ENCODE measurements around the gene NCOA1.

Gene NCOA1

GRCh38 chr2:24747299-24747698 lies 256.2 kb downstream of the NCOA1 start:
- in situ Hi-C loops (cut with MboI; ENCODE audit: low sequenced_read_pairs, unreplicated experiment), result no loop called here
- no peak for DNase-seq (ENCODE audit: low spot score)
- no peak for TF ChIP-seq CTCF (IDR thresholded peaks at IDR 0.05; ENCODE audit: borderline replicate concordance, control extremely low read depth, extremely low read depth, insufficient read depth, missing control alignments)

GRCh38 chr2:24749069-24749691 lies 258.1 kb downstream of the NCOA1 start:
- in situ Hi-C loops (cut with MboI; ENCODE audit: low sequenced_read_pairs, unreplicated experiment), result no loop called here

GRCh38 chr2:24754985-24755705 lies 264.1 kb downstream of the NCOA1 start:
- in situ Hi-C loops (cut with MboI; ENCODE audit: low sequenced_read_pairs, unreplicated experiment), result no loop called here
- TF ChIP-seq CTCF (IDR thresholded peaks at IDR 0.05; ENCODE audit: borderline replicate concordance, control extremely low read depth, extremely low read depth, insufficient read depth, missing control alignments), result no peak
- DNase-seq (ENCODE audit: low spot score), result no peak

More at GRCh38 chr2:24749069-24749691, 258.1 kb downstream of the NCOA1 start:
- no peak for DNase-seq (ENCODE audit: low spot score)
- TF ChIP-seq CTCF (IDR thresholded peaks at IDR 0.05; ENCODE audit: borderline replicate concordance, control extremely low read depth, extremely low read depth, insufficient read depth, missing control alignments), result no peak

GRCh38 chr2:24756789-24757188 lies 265.7 kb downstream of the NCOA1 start:
- in situ Hi-C loops (cut with MboI; ENCODE audit: low sequenced_read_pairs, unreplicated experiment), result no loop called here
- no peak for DNase-seq (ENCODE audit: low spot score)
- TF ChIP-seq CTCF (IDR thresholded peaks at IDR 0.05; ENCODE audit: borderline replicate concordance, control extremely low read depth, extremely low read depth, insufficient read depth, missing control alignments), result no peak

GRCh38 chr2:24761866-24762265 lies 270.8 kb downstream of the NCOA1 start:
- TF ChIP-seq CTCF (IDR thresholded peaks at IDR 0.05; ENCODE audit: borderline replicate concordance, control extremely low read depth, extremely low read depth, insufficient read depth, missing control alignments), result no peak
- DNase-seq (ENCODE audit: low spot score), result no peak
- in situ Hi-C loops (cut with MboI; ENCODE audit: low sequenced_read_pairs, unreplicated experiment), result no loop called here

GRCh38 chr2:24762518-24762917 lies 271.5 kb downstream of the NCOA1 start:
- no peak for TF ChIP-seq CTCF (IDR thresholded peaks at IDR 0.05; ENCODE audit: borderline replicate concordance, control extremely low read depth, extremely low read depth, insufficient read depth, missing control alignments)
- in situ Hi-C loops (cut with MboI; ENCODE audit: low sequenced_read_pairs, unreplicated experiment), result no loop called here
- DNase-seq (ENCODE audit: low spot score), result no peak

Measured in GM13976 (cell line).